Stimulated activated CD8-positive, alpha-beta memory T cell treated with anti-CD3 and anti-CD28 coated beads, Interleukin-7, amount 100 ng/mL, for 24 hours (primary cell): ENCODE results near the gene TRAF7.
A peak's percentile ranks its signal among the peaks of the same experiment; 100 is the strongest.
"Not testable (repeated sequence)": the region's sequence is repeated elsewhere in the genome, so short reads cannot be mapped to it uniquely, and the experiment has no call there.

Experiments
- DNase-seq: peaks from one replicate; pipeline ENCODE4 v3.0.0-alpha.2; 2020; ENCODE audit warnings: low read depth

TRAF7 gene

GRCh38 chr16:2199621-2200139, 44.1 kb downstream of the TRAF7 start:
- DNase-seq, result no peak

- no peak for DNase-seq
These were observed 44.7 kb downstream of the TRAF7 start for GRCh38 chr16:2200313-2200712.

GRCh38 chr16:2203119-2203688, 47.6 kb downstream of the TRAF7 start:
- DNase-seq, result not testable (repeated sequence)

- no peak for DNase-seq
These were observed 49.0 kb downstream of the TRAF7 start for GRCh38 chr16:2204416-2205103.

- DNase-seq, result peak; percentile 69
These were observed 49.8 kb downstream of the TRAF7 start, which contains the start of gene MLST8 for GRCh38 chr16:2205104-2205966. Gene MLST8, plus strand, starts transcription at chr16:2205454. Its CDS starts 632 bp downstream, at chr16:2206086.

- no peak for DNase-seq
These were observed 50.4 kb downstream of the TRAF7 start for GRCh38 chr16:2205967-2206313.

GRCh38 chr16:2206420-2206779, 50.8 kb downstream of the TRAF7 start:
- DNase-seq, result no peak

- no peak for DNase-seq
These were observed 51.3 kb downstream of the TRAF7 start for GRCh38 chr16:2206780-2207433.

- DNase-seq, result no peak
These were observed 52.3 kb downstream of the TRAF7 start for GRCh38 chr16:2207872-2208271.

GRCh38 chr16:2208308-2208707, 52.7 kb downstream of the TRAF7 start:
- DNase-seq, result no peak

- DNase-seq, result no peak
These were observed 53.2 kb downstream of the TRAF7 start for GRCh38 chr16:2208772-2209171.

GRCh38 chr16:2209258-2210008, 53.9 kb downstream of the TRAF7 start:
- DNase-seq, result no peak

GRCh38 chr16:2210009-2210332, 54.4 kb downstream of the TRAF7 start:
- no peak for DNase-seq

GRCh38 chr16:2210386-2211365, 55.1 kb downstream of the TRAF7 start, which contains the start of gene BRICD5:
Gene BRICD5, minus strand, starts transcription at chr16:2210863. Its CDS starts 30 bp downstream, at chr16:2210833.
- DNase-seq, result no peak

GRCh38 chr16:2211923-2212347, 56.4 kb downstream of the TRAF7 start:
- no peak for DNase-seq

- no peak for DNase-seq
These were observed 57.1 kb downstream of the TRAF7 start for GRCh38 chr16:2212362-2213324.

GRCh38 chr16:2213817-2214718, 58.5 kb downstream of the TRAF7 start:
- DNase-seq, result no peak

- DNase-seq, result no peak
These were observed 59.1 kb downstream of the TRAF7 start, which contains the start of gene PGP for GRCh38 chr16:2214719-2214968. Gene PGP, minus strand, starts transcription at chr16:2214840. Its CDS starts 63 bp downstream, at chr16:2214777.
